ENCODE results near the gene MBOAT2.

DNA sequence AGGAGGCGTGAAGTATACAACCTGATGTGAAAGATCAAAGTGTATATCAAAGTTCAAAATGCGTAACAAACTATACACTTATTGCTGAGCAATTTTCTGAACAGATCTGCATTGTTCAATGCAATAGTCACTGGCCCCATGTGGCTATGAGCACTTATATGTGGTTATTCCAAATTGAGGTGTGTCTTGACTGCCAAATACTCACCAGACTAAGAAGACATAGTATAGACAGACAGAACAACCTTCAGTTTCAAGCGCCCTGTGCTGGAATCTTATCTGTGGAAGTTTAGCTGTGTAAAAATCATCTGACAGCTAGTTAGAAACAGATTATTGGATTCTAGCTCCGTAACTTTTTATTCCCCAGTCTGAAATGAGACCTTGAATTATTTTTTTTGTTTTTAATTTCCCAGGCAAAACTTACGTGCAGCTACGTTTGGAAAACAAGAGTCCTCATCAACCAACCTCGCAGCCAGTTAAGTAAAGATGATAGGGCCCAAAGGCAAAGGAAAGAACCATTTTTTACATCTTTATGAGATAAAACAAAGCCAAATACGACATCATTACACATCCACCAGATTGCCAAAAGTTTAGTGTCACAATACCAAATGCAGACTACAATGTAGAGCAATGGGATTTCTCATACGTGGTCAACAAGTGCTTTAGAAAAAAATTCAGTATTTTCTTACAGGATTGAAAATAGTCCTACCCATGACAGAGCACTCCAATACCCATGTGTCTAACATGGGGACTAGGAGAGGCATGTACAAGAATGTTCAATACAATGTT, 37.2 kb downstream of the MBOAT2 start:
- TF ChIP-seq, protein P1, sequence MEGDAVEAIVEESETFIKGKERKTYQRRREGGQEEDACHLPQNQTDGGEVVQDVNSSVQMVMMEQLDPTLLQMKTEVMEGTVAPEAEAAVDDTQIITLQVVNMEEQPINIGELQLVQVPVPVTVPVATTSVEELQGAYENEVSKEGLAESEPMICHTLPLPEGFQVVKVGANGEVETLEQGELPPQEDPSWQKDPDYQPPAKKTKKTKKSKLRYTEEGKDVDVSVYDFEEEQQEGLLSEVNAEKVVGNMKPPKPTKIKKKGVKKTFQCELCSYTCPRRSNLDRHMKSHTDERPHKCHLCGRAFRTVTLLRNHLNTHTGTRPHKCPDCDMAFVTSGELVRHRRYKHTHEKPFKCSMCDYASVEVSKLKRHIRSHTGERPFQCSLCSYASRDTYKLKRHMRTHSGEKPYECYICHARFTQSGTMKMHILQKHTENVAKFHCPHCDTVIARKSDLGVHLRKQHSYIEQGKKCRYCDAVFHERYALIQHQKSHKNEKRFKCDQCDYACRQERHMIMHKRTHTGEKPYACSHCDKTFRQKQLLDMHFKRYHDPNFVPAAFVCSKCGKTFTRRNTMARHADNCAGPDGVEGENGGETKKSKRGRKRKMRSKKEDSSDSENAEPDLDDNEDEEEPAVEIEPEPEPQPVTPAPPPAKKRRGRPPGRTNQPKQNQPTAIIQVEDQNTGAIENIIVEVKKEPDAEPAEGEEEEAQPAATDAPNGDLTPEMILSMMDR (IDR thresholded peaks at IDR 0.05; ENCODE audit: insufficient read depth, low read length, poor library complexity, severe bottlenecking), result no peak
- TF ChIP-seq EZH2phosphoT487 (conservative IDR thresholded peaks at IDR 0.05; ENCODE audit: low read length), result no peak

All from SU-DHL-6 (cell line).